Measurements from ENCODE around the gene ST7. TPM values are rescaled to one million over a fixed set of nuclear protein-coding genes. Genes with fewer than 3 reads are reported as not detected.

ST7 gene
- total and polyA plus RNA-seq, 2 experiments from 2014 or later: 9.9 to 18.3 TPM

DNA sequence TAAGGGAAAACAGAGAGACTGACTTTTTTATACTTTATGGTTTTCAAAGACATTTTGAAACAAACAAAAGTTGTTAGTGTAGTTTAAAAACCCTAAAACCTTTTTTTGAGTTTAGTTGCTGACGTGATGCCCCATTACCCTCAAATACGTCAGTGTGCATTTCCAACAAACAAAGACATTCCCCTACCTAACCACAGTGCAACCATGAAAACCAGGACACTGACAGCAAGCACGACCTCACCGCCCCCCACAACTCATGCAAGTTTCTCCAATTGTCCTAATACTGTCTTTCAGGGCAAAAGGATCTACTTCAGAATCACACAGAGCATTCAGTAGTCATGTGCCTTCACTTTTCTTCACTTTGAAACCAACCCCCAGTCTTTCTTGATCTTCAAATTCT is 294.5 kb downstream of the ST7 start (continued):
- TF ChIP-seq ZNF114 (CRISPR knock-in tag; IDR thresholded peaks at IDR 0.05) (no peak), ZNF331 (CRISPR knock-in tag; IDR thresholded peaks at IDR 0.05; ENCODE audit: low read depth) (no peak), STAT1 (IDR thresholded peaks at IDR 0.05; ENCODE audit: unreplicated experiment) (no peak), POLR2AphosphoS5 (IDR thresholded peaks at IDR 0.05; ENCODE audit: low read depth) (no peak), EZH2phosphoT487 (IDR thresholded peaks at IDR 0.05; ENCODE audit: unreplicated experiment) (no peak)
- TF ChIP-seq, protein P1, sequence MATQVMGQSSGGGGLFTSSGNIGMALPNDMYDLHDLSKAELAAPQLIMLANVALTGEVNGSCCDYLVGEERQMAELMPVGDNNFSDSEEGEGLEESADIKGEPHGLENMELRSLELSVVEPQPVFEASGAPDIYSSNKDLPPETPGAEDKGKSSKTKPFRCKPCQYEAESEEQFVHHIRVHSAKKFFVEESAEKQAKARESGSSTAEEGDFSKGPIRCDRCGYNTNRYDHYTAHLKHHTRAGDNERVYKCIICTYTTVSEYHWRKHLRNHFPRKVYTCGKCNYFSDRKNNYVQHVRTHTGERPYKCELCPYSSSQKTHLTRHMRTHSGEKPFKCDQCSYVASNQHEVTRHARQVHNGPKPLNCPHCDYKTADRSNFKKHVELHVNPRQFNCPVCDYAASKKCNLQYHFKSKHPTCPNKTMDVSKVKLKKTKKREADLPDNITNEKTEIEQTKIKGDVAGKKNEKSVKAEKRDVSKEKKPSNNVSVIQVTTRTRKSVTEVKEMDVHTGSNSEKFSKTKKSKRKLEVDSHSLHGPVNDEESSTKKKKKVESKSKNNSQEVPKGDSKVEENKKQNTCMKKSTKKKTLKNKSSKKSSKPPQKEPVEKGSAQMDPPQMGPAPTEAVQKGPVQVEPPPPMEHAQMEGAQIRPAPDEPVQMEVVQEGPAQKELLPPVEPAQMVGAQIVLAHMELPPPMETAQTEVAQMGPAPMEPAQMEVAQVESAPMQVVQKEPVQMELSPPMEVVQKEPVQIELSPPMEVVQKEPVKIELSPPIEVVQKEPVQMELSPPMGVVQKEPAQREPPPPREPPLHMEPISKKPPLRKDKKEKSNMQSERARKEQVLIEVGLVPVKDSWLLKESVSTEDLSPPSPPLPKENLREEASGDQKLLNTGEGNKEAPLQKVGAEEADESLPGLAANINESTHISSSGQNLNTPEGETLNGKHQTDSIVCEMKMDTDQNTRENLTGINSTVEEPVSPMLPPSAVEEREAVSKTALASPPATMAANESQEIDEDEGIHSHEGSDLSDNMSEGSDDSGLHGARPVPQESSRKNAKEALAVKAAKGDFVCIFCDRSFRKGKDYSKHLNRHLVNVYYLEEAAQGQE (IDR thresholded peaks at IDR 0.05; ENCODE audit: unreplicated experiment): no peak

DNA sequence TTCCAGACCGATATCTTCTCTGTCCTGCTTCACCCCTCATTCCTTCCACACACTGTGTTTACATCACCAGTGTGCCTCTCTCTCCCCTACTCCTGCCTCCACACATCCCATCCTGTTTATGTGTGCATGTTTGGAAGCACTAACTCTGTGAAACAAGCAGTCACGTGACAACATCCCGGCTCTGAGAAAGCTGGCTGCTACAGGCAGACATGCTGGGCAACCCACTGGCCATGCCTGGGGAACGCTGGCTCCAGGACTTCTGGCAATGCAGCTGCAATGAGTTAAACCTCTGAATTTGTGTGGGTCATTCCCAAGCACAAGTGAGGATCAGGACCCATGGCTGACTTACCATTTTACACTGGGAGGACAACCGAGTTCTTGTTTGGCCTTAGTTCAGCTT is 295.5 kb downstream of the ST7 start:
- H3K4me1 Mint-ChIP-seq: no peaks in the 10 kb centered on the region
- no peak overlapping the region for H3K4me2 ChIP-seq
- no peak overlapping the region for H3K27ac ChIP-seq (ENCODE audit: low read depth)
- ATAC-seq (no peak), DNase-seq (ENCODE audit: low spot score) (no peak)
- no peaks in the 10 kb centered on the region for H3K4me1 ChIP-seq (ENCODE audit: insufficient read depth)
- H3K27me3 Mint-ChIP-seq (ENCODE audit: insufficient read depth, low read depth, poor library complexity): no peaks in the 10 kb centered on the region
- H3K4me3 ChIP-seq: no peak overlapping the region
- no peaks in the 10 kb centered on the region for H3K79me2 ChIP-seq (replicated peaks; ENCODE audit: insufficient read depth)
- H4K20me1 ChIP-seq (replicated peaks; ENCODE audit: insufficient read depth): no peaks in the 10 kb centered on the region
- peaks cover 12% of the 10 kb centered on the region for H3K9me3 Mint-ChIP-seq
- H3K4me3 Mint-ChIP-seq: no peak overlapping the region
- peaks cover 14% of the 10 kb centered on the region; the same call in 1 of the 2 replicates for H3K9me2 ChIP-seq (ENCODE audit: insufficient read depth)
- no peaks in the 10 kb centered on the region; the same call in 1 of the 2 replicates for H3K36me3 ChIP-seq (ENCODE audit: insufficient read depth)
- H3K36me3 Mint-ChIP-seq (ENCODE audit: low read depth): peaks cover 7% of the 10 kb centered on the region; the same call in 2 of the 3 replicates
- no peak overlapping the region for H3K27ac Mint-ChIP-seq
- no peaks in the 10 kb centered on the region for H3F3A ChIP-seq (replicated peaks; ENCODE audit: low read depth)
- H3K27me3 ChIP-seq (ENCODE audit: insufficient read depth): no peaks in the 10 kb centered on the region
- peak overlapping the region; percentile 47 for H2AFZ ChIP-seq
- TF ChIP-seq POLR2AphosphoS5 (IDR thresholded peaks at IDR 0.05; ENCODE audit: low read depth) (no peak), EZH2phosphoT487 (IDR thresholded peaks at IDR 0.05; ENCODE audit: unreplicated experiment) (no peak), ZNF462 (CRISPR knock-in tag; IDR thresholded peaks at IDR 0.05) (no peak), EZH2 (IDR thresholded peaks at IDR 0.05; ENCODE audit: low read depth, unreplicated experiment) (no peak), ZNF114 (CRISPR knock-in tag; IDR thresholded peaks at IDR 0.05) (no peak), CREB1 (CRISPR knock-in tag; IDR thresholded peaks at IDR 0.05; ENCODE audit: low read depth) (no peak), ZNF331 (CRISPR knock-in tag; IDR thresholded peaks at IDR 0.05; ENCODE audit: low read depth) (no peak)
- TF ChIP-seq, protein P2, sequence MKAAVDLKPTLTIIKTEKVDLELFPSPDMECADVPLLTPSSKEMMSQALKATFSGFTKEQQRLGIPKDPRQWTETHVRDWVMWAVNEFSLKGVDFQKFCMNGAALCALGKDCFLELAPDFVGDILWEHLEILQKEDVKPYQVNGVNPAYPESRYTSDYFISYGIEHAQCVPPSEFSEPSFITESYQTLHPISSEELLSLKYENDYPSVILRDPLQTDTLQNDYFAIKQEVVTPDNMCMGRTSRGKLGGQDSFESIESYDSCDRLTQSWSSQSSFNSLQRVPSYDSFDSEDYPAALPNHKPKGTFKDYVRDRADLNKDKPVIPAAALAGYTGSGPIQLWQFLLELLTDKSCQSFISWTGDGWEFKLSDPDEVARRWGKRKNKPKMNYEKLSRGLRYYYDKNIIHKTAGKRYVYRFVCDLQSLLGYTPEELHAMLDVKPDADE (IDR thresholded peaks at IDR 0.05): no peak
- TF ChIP-seq, protein P1 (IDR thresholded peaks at IDR 0.05; ENCODE audit: unreplicated experiment): no peak
